Osteocyte (in vitro differentiated cells): Measurements from ENCODE around the gene DRC3. TPM values are rescaled to one million over a fixed set of nuclear protein-coding genes. Genes with fewer than 3 reads are reported as not detected.

Experiments used
- DNase-seq: peaks from one replicate; pipeline ENCODE4 v3.0.0; 2021; ENCODE audit warnings: mixed read lengths; ENCODE audit not compliant: unreplicated experiment; ENCODE audit errors: extremely low spot score
- H3K27ac Mint-ChIP-seq: one replicate; pipeline ENCODE4 v1.8.0; 2021; ENCODE audit warnings: mild to moderate bottlenecking, mixed read lengths; ENCODE audit not compliant: unreplicated experiment
- H3K27me3 Mint-ChIP-seq: one replicate; pipeline ENCODE4 v1.8.0; 2021; ENCODE audit warnings: mixed read lengths; ENCODE audit not compliant: unreplicated experiment
- H3K36me3 Mint-ChIP-seq: one replicate; pipeline ENCODE4 v1.8.0; 2021; ENCODE audit warnings: mixed read lengths; ENCODE audit not compliant: unreplicated experiment
- H3K4me1 Mint-ChIP-seq: one replicate; pipeline ENCODE4 v1.8.0; 2021; ENCODE audit warnings: mixed read lengths; ENCODE audit not compliant: unreplicated experiment
- H3K4me3 Mint-ChIP-seq: one replicate; pipeline ENCODE4 v1.8.0; 2021; ENCODE audit warnings: mild to moderate bottlenecking, moderate library complexity, mixed read lengths; ENCODE audit not compliant: unreplicated experiment
- H3K9me3 Mint-ChIP-seq: one replicate; pipeline ENCODE4 v1.8.0; 2021; ENCODE audit warnings: mixed read lengths; ENCODE audit not compliant: unreplicated experiment
- CTCF ChIP-seq: fragments of 200-600 bp; sonication (generic); IDR thresholded peaks from 2 replicates; pipeline ENCODE4 v1.5.0; 2021; ENCODE audit warnings: antibody characterized with exemption, mild to moderate bottlenecking, moderate library complexity
- total RNA-seq: library from RNA; stranded (reverse); gene quantifications from 2 replicates; pipeline ENCODE4 v1.2.1, GENCODE V29; 2021

Gene DRC3
- total RNA-seq, 1 donor from 2014 or later, result 2.1 TPM

GRCh38 chr17:18025241-18025944, 52.7 kb downstream of the DRC3 start:
- H3K27ac Mint-ChIP-seq, result no peak overlapping the region
- peaks cover 6% of the 10 kb centered on the region for H3K4me1 Mint-ChIP-seq
- no peaks in the 10 kb centered on the region for H3K27me3 Mint-ChIP-seq
- peaks cover 8% of the 10 kb centered on the region for H3K36me3 Mint-ChIP-seq
- H3K9me3 Mint-ChIP-seq, result no peaks in the 10 kb centered on the region
- DNase-seq, result no peak
- no peak for TF ChIP-seq CTCF
- H3K4me3 Mint-ChIP-seq, result no peak overlapping the region

DNA sequence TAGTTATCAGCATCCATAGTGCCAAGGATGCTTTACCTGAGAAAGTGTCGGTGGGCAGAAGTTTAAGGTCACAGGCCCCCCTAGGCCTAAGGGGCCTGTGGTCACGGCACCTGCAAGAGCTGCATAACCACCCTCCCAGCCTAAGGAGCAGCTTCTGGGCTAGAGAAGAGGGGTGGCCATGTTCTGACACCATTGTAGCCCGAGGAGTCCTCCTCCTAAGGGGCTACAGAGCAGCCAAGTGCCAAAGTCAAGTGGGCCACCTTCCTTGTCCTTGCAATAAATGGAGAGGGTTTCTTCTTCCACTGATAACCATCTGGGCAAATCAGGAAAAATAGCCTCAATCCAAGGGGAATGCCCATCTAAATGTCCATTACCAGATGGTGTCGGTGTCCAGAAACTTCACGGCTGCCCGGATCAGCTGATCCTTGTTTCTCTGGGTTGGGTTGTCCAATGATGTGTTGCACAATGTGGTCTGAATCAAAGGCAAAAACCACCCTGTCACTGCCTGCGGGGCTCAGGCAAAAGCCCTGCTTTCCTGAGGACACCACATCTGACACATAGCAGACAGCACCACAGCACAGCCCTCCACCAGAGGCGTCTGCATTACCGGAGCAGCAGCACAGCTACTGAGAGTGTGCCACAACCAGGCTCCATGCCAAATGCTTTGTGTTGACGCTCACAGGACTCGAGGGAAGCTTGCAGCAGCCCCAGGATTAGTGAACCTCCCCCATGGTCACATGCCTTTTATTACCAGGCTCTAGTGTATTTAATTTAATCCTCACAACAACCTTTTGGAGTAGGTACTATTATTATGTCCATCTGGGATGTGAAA, 53.5 kb downstream of the DRC3 start:
- Mint-ChIP-seq H3K4me3 (no peak overlapping the region), H3K27me3 (no peaks in the 10 kb centered on the region), H3K9me3 (no peaks in the 10 kb centered on the region), H3K27ac (no peak overlapping the region), H3K4me1 (peaks cover 6% of the 10 kb centered on the region), H3K36me3 (peaks cover 5% of the 10 kb centered on the region)
- TF ChIP-seq CTCF, result no peak
- no peak for DNase-seq

- no peaks in the 10 kb centered on the region for H3K27me3 Mint-ChIP-seq
- H3K4me3 Mint-ChIP-seq, result no peak overlapping the region
- no peaks in the 10 kb centered on the region for H3K9me3 Mint-ChIP-seq
- H3K4me1 Mint-ChIP-seq, result peaks cover 12% of the 10 kb centered on the region
- no peak overlapping the region for H3K27ac Mint-ChIP-seq
- TF ChIP-seq CTCF, result no peak
- DNase-seq, result no peak
- H3K36me3 Mint-ChIP-seq, result peaks cover 4% of the 10 kb centered on the region
Observed at GRCh38 chr17:18027280-18027679, 54.6 kb downstream of the DRC3 start.

DNA sequence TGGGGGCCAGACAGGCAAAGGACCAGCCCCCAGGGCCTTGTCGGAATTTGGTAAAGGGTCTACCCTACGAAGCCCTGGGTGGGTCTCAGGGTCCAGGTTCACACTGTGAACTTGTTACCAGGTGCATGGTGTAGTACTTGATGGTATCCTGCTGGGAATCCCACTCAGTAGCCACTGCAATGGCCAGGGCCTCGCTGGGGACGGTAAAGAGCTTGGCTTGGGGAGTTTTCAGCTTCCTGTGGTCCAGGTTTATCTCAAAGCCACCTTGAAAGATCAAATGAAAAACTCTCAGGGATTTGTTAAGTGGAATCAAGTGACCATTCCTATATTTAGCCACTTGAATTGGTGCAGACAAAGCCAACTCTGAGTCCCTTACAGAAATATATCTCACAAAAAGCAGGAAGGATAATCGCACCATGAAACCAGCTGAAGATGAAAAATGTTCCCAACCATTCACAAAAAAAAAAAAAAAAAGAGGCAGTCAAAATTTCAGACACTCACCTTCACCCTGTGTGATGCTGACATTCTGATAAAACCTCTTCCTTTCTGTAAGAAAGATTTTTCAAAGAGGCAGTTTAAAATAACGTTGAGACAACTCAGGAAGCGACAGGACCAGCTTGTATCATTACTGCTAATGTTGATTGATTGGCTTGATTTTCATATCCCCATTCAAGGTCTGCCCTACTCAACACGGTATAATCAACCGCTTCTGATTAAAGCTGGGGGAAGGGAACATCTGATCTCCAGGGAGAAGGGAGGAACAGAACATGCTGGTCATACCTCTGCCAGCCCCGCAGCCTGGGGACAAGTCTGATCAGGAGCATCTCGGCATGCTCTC, 55.7 kb downstream of the DRC3 start:
- H3K4me3 Mint-ChIP-seq, result no peak overlapping the region
- H3K4me1 Mint-ChIP-seq, result peaks cover 17% of the 10 kb centered on the region
- DNase-seq, result no peak
- no peaks in the 10 kb centered on the region for H3K27me3 Mint-ChIP-seq
- no peaks in the 10 kb centered on the region for H3K9me3 Mint-ChIP-seq
- no peak for TF ChIP-seq CTCF
- no peak overlapping the region for H3K27ac Mint-ChIP-seq
- H3K36me3 Mint-ChIP-seq, result peaks cover 4% of the 10 kb centered on the region
